HUES6 (cell line): ENCODE data around the gene RFX1.

Experiments
- H3K27ac ChIP-seq: 2 replicates; pipeline ENCODE4 v1.7.0; 2013; ENCODE audit warnings: low read depth, mild to moderate bottlenecking, low read length, inconsistent platforms
- H3K27me3 ChIP-seq: 2 replicates; pipeline ENCODE4 v1.6.1; 2013; ENCODE audit warnings: low read length; ENCODE audit not compliant: control insufficient read depth, insufficient read depth
- H3K36me3 ChIP-seq: 2 replicates; pipeline ENCODE4 v1.6.1; 2013; ENCODE audit warnings: low read length; ENCODE audit not compliant: control insufficient read depth, insufficient read depth
- H3K4me1 ChIP-seq: 2 replicates; pipeline ENCODE4 v1.6.1; 2013; ENCODE audit warnings: low read length; ENCODE audit not compliant: control insufficient read depth, insufficient read depth
- H3K4me3 ChIP-seq: 2 replicates; pipeline ENCODE4 v1.5.1; 2013; ENCODE audit warnings: low read depth, low read length
- H3K9ac ChIP-seq: one replicate; pipeline ENCODE4 v1.6.1; 2013; ENCODE audit warnings: mild to moderate bottlenecking, low read length
- H3K9me3 ChIP-seq: 2 replicates; pipeline ENCODE4 v1.6.1; 2013; ENCODE audit warnings: low read depth, low read length; ENCODE audit not compliant: control insufficient read depth, insufficient read depth

The RFX1 gene

GRCh38 chr19:13965377-13965896, 40.7 kb downstream of the RFX1 start:
- Histone ChIP-seq H3K36me3 (peaks cover 47% of the 10 kb centered on the region), H3K27me3 (peaks cover 5% of the 10 kb centered on the region; the same call in 1 of the 2 replicates), H3K4me1 (peaks cover 11% of the 10 kb centered on the region; the same call in 1 of the 2 replicates), H3K27ac (no peak overlapping the region), H3K9ac (no peak overlapping the region), H3K9me3 (no peaks in the 10 kb centered on the region), H3K4me3 (no peak overlapping the region)

GRCh38 chr19:13964776-13965175, 41.3 kb downstream of the RFX1 start:
- H3K36me3 ChIP-seq, result peaks cover 51% of the 10 kb centered on the region
- H3K9me3 ChIP-seq, result no peaks in the 10 kb centered on the region
- H3K4me1 ChIP-seq, result peaks cover 11% of the 10 kb centered on the region; the same call in 1 of the 2 replicates
- no peak overlapping the region for H3K27ac ChIP-seq
- no peak overlapping the region for H3K9ac ChIP-seq
- H3K27me3 ChIP-seq, result peaks cover 5% of the 10 kb centered on the region; the same call in 1 of the 2 replicates
- no peak overlapping the region for H3K4me3 ChIP-seq

GRCh38 chr19:13963603-13964105, 42.5 kb downstream of the RFX1 start:
- Histone ChIP-seq H3K27ac (no peak overlapping the region), H3K9me3 (no peaks in the 10 kb centered on the region), H3K4me3 (peak overlapping the region; percentile 67), H3K4me1 (peaks cover 11% of the 10 kb centered on the region; the same call in 1 of the 2 replicates), H3K9ac (peak overlapping the region; percentile 48), H3K36me3 (peaks cover 50% of the 10 kb centered on the region), H3K27me3 (peaks cover 5% of the 10 kb centered on the region; the same call in 1 of the 2 replicates)

- peaks cover 5% of the 10 kb centered on the region; the same call in 1 of the 2 replicates for H3K27me3 ChIP-seq
- no peak overlapping the region for H3K27ac ChIP-seq
- H3K4me1 ChIP-seq, result peaks cover 11% of the 10 kb centered on the region; the same call in 1 of the 2 replicates
- peak overlapping the region; percentile 55 for H3K9ac ChIP-seq
- H3K4me3 ChIP-seq, result peak overlapping the region; percentile 67
- peaks cover 51% of the 10 kb centered on the region for H3K36me3 ChIP-seq
- no peaks in the 10 kb centered on the region for H3K9me3 ChIP-seq
These were observed 43.2 kb downstream of the RFX1 start for GRCh38 chr19:13962699-13963602.

- Histone ChIP-seq H3K9ac (no peak overlapping the region), H3K4me1 (peaks cover 11% of the 10 kb centered on the region; the same call in 1 of the 2 replicates), H3K27me3 (peaks cover 5% of the 10 kb centered on the region; the same call in 1 of the 2 replicates), H3K9me3 (no peaks in the 10 kb centered on the region), H3K36me3 (peaks cover 53% of the 10 kb centered on the region), H3K4me3 (peak overlapping the region; percentile 67), H3K27ac (no peak overlapping the region)
These were observed 44.1 kb downstream of the RFX1 start for GRCh38 chr19:13961826-13962698.

GRCh38 chr19:13960863-13961784, 45.0 kb downstream of the RFX1 start:
- Histone ChIP-seq H3K27ac (no peak overlapping the region), H3K4me1 (peaks cover 11% of the 10 kb centered on the region; the same call in 1 of the 2 replicates), H3K27me3 (peaks cover 5% of the 10 kb centered on the region; the same call in 1 of the 2 replicates), H3K4me3 (no peak overlapping the region), H3K36me3 (peaks cover 53% of the 10 kb centered on the region), H3K9ac (no peak overlapping the region), H3K9me3 (no peaks in the 10 kb centered on the region)

GRCh38 chr19:13959962-13960862, 45.9 kb downstream of the RFX1 start:
- H3K9me3 ChIP-seq, result no peaks in the 10 kb centered on the region
- peaks cover 11% of the 10 kb centered on the region; the same call in 1 of the 2 replicates for H3K4me1 ChIP-seq
- peaks cover 5% of the 10 kb centered on the region; the same call in 1 of the 2 replicates for H3K27me3 ChIP-seq
- peaks cover 55% of the 10 kb centered on the region for H3K36me3 ChIP-seq
- no peak overlapping the region for H3K9ac ChIP-seq
- H3K4me3 ChIP-seq, result no peak overlapping the region
- no peak overlapping the region for H3K27ac ChIP-seq

GRCh38 chr19:13959141-13959961, 46.8 kb downstream of the RFX1 start:
- H3K9ac ChIP-seq, result no peak overlapping the region
- no peak overlapping the region for H3K4me3 ChIP-seq
- H3K27me3 ChIP-seq, result peaks cover 5% of the 10 kb centered on the region; the same call in 1 of the 2 replicates
- H3K27ac ChIP-seq, result no peak overlapping the region
- H3K4me1 ChIP-seq, result peaks cover 11% of the 10 kb centered on the region; the same call in 1 of the 2 replicates
- H3K36me3 ChIP-seq, result peaks cover 62% of the 10 kb centered on the region
- H3K9me3 ChIP-seq, result no peaks in the 10 kb centered on the region
